Erythroblast (primary cell): ENCODE results near the gene JPH2.
"Not testable (repeated sequence)": the region's sequence is repeated elsewhere in the genome, so short reads cannot be mapped to it uniquely, and the experiment has no call there.

Source experiments
- GATA1 ChIP-seq: IDR thresholded peaks from 2 replicates; pipeline ENCODE4 v1.6.1; 2011; ENCODE audit warnings: low read depth, mild to moderate bottlenecking, control low read depth, low read length, moderate library complexity
- POLR2A ChIP-seq: IDR thresholded peaks from 2 replicates; pipeline ENCODE4 v1.6.1; 2011; ENCODE audit warnings: mild to moderate bottlenecking, low read length

- not testable (repeated sequence) for TF ChIP-seq POLR2A, GATA1
Measured at GRCh38 chr20:44190197-44190852, 3.3 kb upstream of the JPH2 start.
